GM12878 (cell line): ENCODE measurements around the gene ATP5F1A. TPM values are rescaled to one million over a fixed set of nuclear protein-coding genes. Genes with fewer than 3 reads are reported as not detected.

Experiments
- ATAC-seq: fragments of 200-7000 bp; cut with Tn5 transposase; 3 replicates; pipeline ENCODE4 v1.9.1; 2020; ENCODE audit warnings: mild to moderate bottlenecking, moderate library complexity
- BruUV-seq: library from RNA; stranded (reverse); fragments of 400-500 nt; replicated peaks from 2 replicates; lab custom pipeline; 2021; lab: Mats Ljungman, UMichigan
- CTCF ChIA-PET: fragments of 300-600 bp; sonication (Branson Sonifier 250); formaldehyde crosslinking; extraction: SDS; loops from one replicate; lab custom pipeline; 2021; ENCODE audit warnings: inconsistent platforms; lab: Yijun Ruan, JAX
- POLR2A ChIA-PET: fragments of 350-600 bp; formaldehyde crosslinking; extraction: SDS; loops from one replicate; lab custom pipeline; 2021; ENCODE audit warnings: inconsistent platforms; lab: Charles Lee
- RAD21 ChIA-PET: fragments of 300-600 bp; sonication (Branson Sonifier 250); formaldehyde crosslinking; loops from one replicate; lab custom pipeline; 2023; ENCODE audit warnings: antibody characterized with exemption; ENCODE audit not compliant: unreplicated experiment; lab: Charles Lee
- SMC1A ChIA-PET: fragments of 300-600 bp; sonication (Branson Sonifier 250); formaldehyde crosslinking; loops from one replicate; lab custom pipeline; 2023; ENCODE audit not compliant: unreplicated experiment, uncharacterized antibody; lab: Charles Lee
- DNase-seq: peaks from one replicate; pipeline ENCODE4 v3.0.0-alpha.2; 2011; ENCODE audit warnings: low read depth, low spot score
- FAIRE-seq: peaks from 3 replicates; lab custom pipeline; 2011; peaks lifted over from hg19 to GRCh38; lab: Jason Lieb, UNC
- H2AFZ ChIP-seq: 2 replicates; pipeline ENCODE4 v1.6.0; 2011; ENCODE audit warnings: low read depth, low read length, control low read depth; ENCODE audit not compliant: control insufficient read depth
- H3K27ac ChIP-seq: 2 replicates; pipeline ENCODE4 v1.5.1; 2011; ENCODE audit warnings: control low read depth; ENCODE audit not compliant: control insufficient read depth, insufficient read depth
- H3K27me3 ChIP-seq, 2 experiments: replicated peaks in 1 of 2; 2 replicates each; pipeline versions ENCODE4 v1.6.0 to v1.6.1; 2011; ENCODE audit warnings: low read length in 1 of 2; ENCODE audit not compliant: control insufficient read depth in 2 of 2, insufficient read depth in 2 of 2
- H3K36me3 ChIP-seq, 2 experiments: 2 replicates each; pipeline ENCODE4 v1.5.1; 2011; ENCODE audit warnings: low read length in 1 of 2; ENCODE audit not compliant: control insufficient read depth in 2 of 2, insufficient read depth in 2 of 2
- H3K4me1 ChIP-seq: 2 replicates; pipeline ENCODE4 v1.6.1; 2011; ENCODE audit warnings: mild to moderate bottlenecking, low read length, moderate library complexity, mixed read lengths; ENCODE audit not compliant: control insufficient read depth, insufficient read depth
- H3K4me2 ChIP-seq: 2 replicates; pipeline ENCODE4 v1.6.0; 2011; ENCODE audit warnings: control low read depth; ENCODE audit not compliant: control insufficient read depth, insufficient read depth
- H3K4me3 ChIP-seq: fragments of 200-600 bp; sonication (generic); 2 replicates; pipeline ENCODE4 v1.5.1; 2016
- H3K79me2 ChIP-seq: 2 replicates; pipeline ENCODE4 v1.6.0; 2011; ENCODE audit warnings: low read length; ENCODE audit not compliant: control insufficient read depth, insufficient read depth
- H3K9ac ChIP-seq: 2 replicates; pipeline ENCODE4 v1.8.0; 2011; ENCODE audit warnings: low read length, control low read depth, mixed read lengths; ENCODE audit not compliant: control insufficient read depth, insufficient read depth
- H3K9me3 ChIP-seq: replicated peaks from 3 replicates; pipeline ENCODE4 v1.5.1; 2011; ENCODE audit warnings: mild to moderate bottlenecking, low read length; ENCODE audit not compliant: control insufficient read depth, insufficient read depth
- H4K20me1 ChIP-seq: 2 replicates; pipeline ENCODE4 v1.6.0; 2011; ENCODE audit not compliant: control insufficient read depth, insufficient read depth
- ASH2L ChIP-seq: fragments of 300-600, 200-600 bp; sonication (generic); IDR thresholded peaks from 2 replicates; pipeline ENCODE4 v1.6.1; 2017; ENCODE audit warnings: low read depth, mild to moderate bottlenecking, borderline replicate concordance
- PML ChIP-seq: IDR thresholded peaks from 2 replicates; pipeline ENCODE4 v1.6.1; 2012; ENCODE audit warnings: low read length, inconsistent platforms
- RUNX3 ChIP-seq: IDR thresholded peaks from 2 replicates; pipeline ENCODE4 v1.6.1; 2012; ENCODE audit warnings: low read length, inconsistent platforms
- WGBS: methylation state at CpG from one replicate; pipeline ENCODE4 v1.1.6; 2016; ENCODE audit warnings: low lambda C conversion rate; ENCODE audit not compliant: insufficient replicate concordance, insufficient coverage; ENCODE audit errors: missing lambda C conversion rate; 5-methylcytosine and 5-hydroxymethylcytosine counted together
- in situ Hi-C: fragments of 300-500 bp; cut with MboI; formaldehyde crosslinking; loops from 9 replicates; pipeline ENCODE4 v1.14.3; 2018; ENCODE audit warnings: mixed read lengths
- intact Hi-C: fragments of 100-400 bp; cut with micrococcal nuclease; formaldehyde crosslinking; loops from one replicate; pipeline ENCODE4 v1.14.2; 2022; ENCODE audit not compliant: unreplicated experiment
- polyA plus RNA-seq, 11 experiments: library from polyadenylated mRNA; depleted of rRNA in 4 of 11; unstranded in 6 of 11; stranded (reverse) in 5 of 11; fragments of >200 nt; fragmentation: Nextera tagmentation in 4 of 11; fragmentation: Illumina TruSeq in 1 of 11; extraction: Ambion mirVana in 4 of 11; extraction: Trizol in 1 of 11; gene quantifications; 1 replicate in 1 of 11; 2 replicates in 10 of 11; pipeline versions ENCODE4 v1.2.1 to v1.2.3, GENCODE V29; 2011 to 2016; ENCODE audit warnings: inconsistent platforms in 2 of 11, missing spikeins in 2 of 11, low read depth in 1 of 11
- total RNA-seq, 4 experiments: library from RNA; depleted of rRNA in 3 of 4; stranded (reverse); fragments of >200 nt in 3 of 4; fragmentation: Illumina TruSeq in 1 of 4; extraction: Trizol in 1 of 4; gene quantifications; 2 replicates each; pipeline versions ENCODE4 v1.2.1 to v1.2.3, GENCODE V29; 2013 to 2021
- TF ChIP-seq, protein P1 (sequence below): fragments of 450-650 bp; formaldehyde crosslinking; IDR thresholded peaks from 2 replicates; pipeline ENCODE4 v1.4.0; 2020; ENCODE audit warnings: mild to moderate bottlenecking, moderate library complexity

Gene ATP5F1A
- total and polyA plus RNA-seq, 10 of the 15 experiments (the other 5 are each of a cell fraction or from before 2014, with no cell fraction given) = 592 to 1,161 (median 723) TPM

DNA sequence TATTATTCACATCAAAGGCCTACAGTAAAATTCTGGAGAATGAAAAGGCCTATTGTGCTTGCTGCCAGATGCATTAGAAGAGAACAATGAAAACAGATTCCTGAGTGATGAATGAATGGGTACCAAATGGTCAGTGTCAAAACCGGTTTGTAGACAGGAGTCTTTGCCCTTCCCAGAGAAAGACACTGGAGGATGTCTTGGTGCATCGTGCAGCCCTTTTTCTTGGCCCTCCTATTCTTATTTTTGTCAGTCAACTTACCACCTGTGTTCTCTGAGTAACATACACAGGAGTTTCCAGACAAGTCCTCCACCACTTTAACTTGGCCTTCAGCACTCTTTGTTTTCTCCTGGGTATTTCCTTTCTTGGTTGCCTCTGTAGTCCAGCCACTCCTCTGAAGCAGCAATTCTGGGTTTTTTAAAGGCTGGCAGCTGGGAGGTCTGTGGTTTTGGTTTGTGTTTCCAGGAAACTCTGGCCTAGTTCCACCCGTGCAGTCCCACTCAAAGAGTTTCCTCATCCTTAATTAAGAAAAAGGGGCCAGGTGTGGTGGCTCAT lies 55.4 kb downstream of the ATP5F1A start:
- RAD21 ChIA-PET = no interaction called here
- Histone ChIP-seq H3K36me3 (no peaks in the 10 kb centered on the region), H3K9me3 (no peaks in the 10 kb centered on the region; the same call in 2 of the 3 replicates), H4K20me1 (no peaks in the 10 kb centered on the region), H3K4me2 (no peak overlapping the region), H2AFZ (no peak overlapping the region), H3K27me3 (no peaks in the 10 kb centered on the region), H3K4me3 (no peak overlapping the region), H3K79me2 (no peaks in the 10 kb centered on the region), H3K4me1 (no peaks in the 10 kb centered on the region), H3K9ac (no peak overlapping the region), H3K27ac (no peak overlapping the region)
- in situ Hi-C loops = no loop called here
- intact Hi-C loops = no loop called here
- DNase-seq = no peak
- no peak for ATAC-seq
- SMC1A ChIA-PET = interaction anchor here (1.0 kb wide), 1 partner anchor 35 kb away, joined by 3 read pairs; no protein-coding TSS in a partner anchor
- TF ChIP-seq, protein P1, sequence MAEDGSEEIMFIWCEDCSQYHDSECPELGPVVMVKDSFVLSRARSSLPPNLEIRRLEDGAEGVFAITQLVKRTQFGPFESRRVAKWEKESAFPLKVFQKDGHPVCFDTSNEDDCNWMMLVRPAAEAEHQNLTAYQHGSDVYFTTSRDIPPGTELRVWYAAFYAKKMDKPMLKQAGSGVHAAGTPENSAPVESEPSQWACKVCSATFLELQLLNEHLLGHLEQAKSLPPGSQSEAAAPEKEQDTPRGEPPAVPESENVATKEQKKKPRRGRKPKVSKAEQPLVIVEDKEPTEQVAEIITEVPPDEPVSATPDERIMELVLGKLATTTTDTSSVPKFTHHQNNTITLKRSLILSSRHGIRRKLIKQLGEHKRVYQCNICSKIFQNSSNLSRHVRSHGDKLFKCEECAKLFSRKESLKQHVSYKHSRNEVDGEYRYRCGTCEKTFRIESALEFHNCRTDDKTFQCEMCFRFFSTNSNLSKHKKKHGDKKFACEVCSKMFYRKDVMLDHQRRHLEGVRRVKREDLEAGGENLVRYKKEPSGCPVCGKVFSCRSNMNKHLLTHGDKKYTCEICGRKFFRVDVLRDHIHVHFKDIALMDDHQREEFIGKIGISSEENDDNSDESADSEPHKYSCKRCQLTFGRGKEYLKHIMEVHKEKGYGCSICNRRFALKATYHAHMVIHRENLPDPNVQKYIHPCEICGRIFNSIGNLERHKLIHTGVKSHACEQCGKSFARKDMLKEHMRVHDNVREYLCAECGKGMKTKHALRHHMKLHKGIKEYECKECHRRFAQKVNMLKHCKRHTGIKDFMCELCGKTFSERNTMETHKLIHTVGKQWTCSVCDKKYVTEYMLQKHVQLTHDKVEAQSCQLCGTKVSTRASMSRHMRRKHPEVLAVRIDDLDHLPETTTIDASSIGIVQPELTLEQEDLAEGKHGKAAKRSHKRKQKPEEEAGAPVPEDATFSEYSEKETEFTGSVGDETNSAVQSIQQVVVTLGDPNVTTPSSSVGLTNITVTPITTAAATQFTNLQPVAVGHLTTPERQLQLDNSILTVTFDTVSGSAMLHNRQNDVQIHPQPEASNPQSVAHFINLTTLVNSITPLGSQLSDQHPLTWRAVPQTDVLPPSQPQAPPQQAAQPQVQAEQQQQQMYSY (CRISPR knock-in tag) = no peak
- TF ChIP-seq PML = no peak
- peak; percentile 63; the same call in 1 of the 2 replicates for TF ChIP-seq RUNX3
- no peak for TF ChIP-seq ASH2L
- no peak for FAIRE-seq
- no TSS peak for BruUV-seq
- WGBS = 25% methylated on average over 3 of the region's 3 CpGs
- CTCF ChIA-PET = no interaction called here
- POLR2A ChIA-PET = interaction anchor here (0.7 kb wide), 2 partner anchors 12 to 46 kb away, joined by 3 to 7 read pairs; no protein-coding TSS in a partner anchor
